ENCODE data around the gene BRINP3. TPM values are rescaled to one million over a fixed set of nuclear protein-coding genes. Genes with fewer than 3 reads are reported as not detected.
A peak's percentile ranks its signal among the peaks of the same experiment; 100 is the strongest.

The BRINP3 gene
- total and polyA plus RNA-seq, 2 of the 13 experiments (the other 11 are each of a cell fraction or from before 2014, with no cell fraction given) = not detected

GRCh38 chr1:190102757-190103326, 374.8 kb downstream of the BRINP3 start (continued):
- peak; percentile 66 for TF ChIP-seq HNF1A (IDR thresholded peaks at IDR 0.05; ENCODE audit: low read depth)
- peak; percentile 41; the same call in 1 of the 2 replicates for TF ChIP-seq HNF1A (CRISPR knock-in tag; IDR thresholded peaks at IDR 0.05; ENCODE audit: borderline replicate concordance)
- no peak for TF ChIP-seq NFKB2 (CRISPR knock-in tag; IDR thresholded peaks at IDR 0.05; ENCODE audit: borderline replicate concordance)
- TF ChIP-seq HNRNPUL1 (IDR thresholded peaks at IDR 0.05; ENCODE audit: low read depth, low read length) = 0 out of 2 replicates have a peak, but pooled peaks have one; percentile 35
- TF ChIP-seq ETV6 (CRISPR knock-in tag; conservative IDR thresholded peaks at IDR 0.05) = no peak
- no peak for TF ChIP-seq ZEB1 (IDR thresholded peaks at IDR 0.05; ENCODE audit: insufficient replicate concordance, low read depth)
- no peak for TF ChIP-seq ZBTB46 (CRISPR knock-in tag; IDR thresholded peaks at IDR 0.05; ENCODE audit: borderline replicate concordance)
- no peak for TF ChIP-seq TGIF2 (CRISPR knock-in tag; IDR thresholded peaks at IDR 0.05)
- no peak for TF ChIP-seq ZBTB20 (CRISPR knock-in tag; IDR thresholded peaks at IDR 0.05; ENCODE audit: borderline replicate concordance, low read depth)
- TF ChIP-seq YEATS4 (CRISPR knock-in tag; IDR thresholded peaks at IDR 0.05; ENCODE audit: borderline replicate concordance) = no peak
